ENCODE data around the gene ZKSCAN4.
A peak's percentile ranks its signal among the peaks of the same experiment; 100 is the strongest.

The ZKSCAN4 gene

GRCh38 chr6:28245206-28245941, 6.7 kb downstream of the ZKSCAN4 start:
- no peak for DNase-seq

GRCh38 chr6:28243946-28244345, 8.1 kb downstream of the ZKSCAN4 start:
- no peak for DNase-seq

GRCh38 chr6:28240471-28240870, 11.6 kb downstream of the ZKSCAN4 start:
- no peak for DNase-seq

- no peak for DNase-seq
Observed at GRCh38 chr6:28239636-28240035, 12.4 kb downstream of the ZKSCAN4 start.

- DNase-seq, result no peak
Observed at GRCh38 chr6:28235912-28236452, 16.1 kb downstream of the ZKSCAN4 start.

- DNase-seq, result no peak
Observed at GRCh38 chr6:28232785-28233184, 19.3 kb downstream of the ZKSCAN4 start.

- no peak for DNase-seq
Observed at GRCh38 chr6:28226460-28226859, 25.6 kb downstream of the ZKSCAN4 start.

- DNase-seq, result peak; percentile 59 to 89
Observed at GRCh38 chr6:28225056-28225834, 26.8 kb downstream of the ZKSCAN4 start, which contains the start of gene ZSCAN9. Gene ZSCAN9, plus strand, starts transcription at chr6:28225275. Its CDS starts 1,810 bp downstream, at chr6:28227085.

GRCh38 chr6:28224131-28225055, 27.7 kb downstream of the ZKSCAN4 start:
- no peak for DNase-seq

GRCh38 chr6:28220257-28221133, 31.6 kb downstream of the ZKSCAN4 start:
- no peak for DNase-seq

- peak; percentile 63 to 66 for DNase-seq
Observed at GRCh38 chr6:28218312-28219248, 33.5 kb downstream of the ZKSCAN4 start.

- DNase-seq, result no peak
Observed at GRCh38 chr6:28217890-28218289, 34.2 kb downstream of the ZKSCAN4 start.

- no peak for DNase-seq
Observed at GRCh38 chr6:28215425-28215824, 36.6 kb downstream of the ZKSCAN4 start.

GRCh38 chr6:28213213-28213523, 38.9 kb downstream of the ZKSCAN4 start:
- no peak for DNase-seq

- peak; percentile 74 to 88 for DNase-seq
Observed at GRCh38 chr6:28212510-28213212, 39.4 kb downstream of the ZKSCAN4 start.

GRCh38 chr6:28211840-28212509, 40.1 kb downstream of the ZKSCAN4 start:
- DNase-seq, result no peak

- peak in 1 of 2 experiments; percentile 13 for DNase-seq
Observed at GRCh38 chr6:28209753-28210535, 42.1 kb downstream of the ZKSCAN4 start.

GRCh38 chr6:28208111-28208659, 43.9 kb downstream of the ZKSCAN4 start:
- no peak for DNase-seq
